IMR-90 (cell line): Measurements from ENCODE around the gene IQGAP2. TPM values are rescaled to one million over a fixed set of nuclear protein-coding genes. Genes with fewer than 3 reads are reported as not detected.

Source experiments
- ATAC-seq: fragments of 200-7000 bp; cut with Tn5 transposase; 2 replicates; pipeline ENCODE4 v1.9.1; 2020; ENCODE audit warnings: low read depth, mild to moderate bottlenecking, moderate library complexity
- BruUV-seq: library from RNA; stranded (reverse); fragments of 400-500 nt; replicated peaks from 2 replicates; lab custom pipeline; 2021; lab: Mats Ljungman, UMichigan
- CTCF ChIA-PET: fragments of 300-600 bp; formaldehyde crosslinking; extraction: SDS; loops from one replicate; lab custom pipeline; 2021; ENCODE audit warnings: antibody characterized with exemption; lab: Yijun Ruan, JAX
- POLR2A ChIA-PET: fragments of 300-600 bp; sonication (Branson Sonifier 250); formaldehyde crosslinking; loops from one replicate; lab custom pipeline; 2022; ENCODE audit warnings: antibody characterized with exemption; ENCODE audit not compliant: unreplicated experiment; lab: Charles Lee
- DNase-seq: peaks from one replicate; pipeline ENCODE4 v3.0.0; 2013
- H2AFZ ChIP-seq: replicated peaks from 2 replicates; pipeline ENCODE3; 2013; ENCODE audit warnings: low read length, mild to moderate bottlenecking; ENCODE audit not compliant: poor library complexity
- H2AK5ac ChIP-seq: 2 replicates; pipeline ENCODE4 v1.6.1; 2013; ENCODE audit warnings: low read depth, low read length, inconsistent platforms
- H2AK9ac ChIP-seq: replicated peaks from 2 replicates; pipeline ENCODE3; 2013; ENCODE audit warnings: mild to moderate bottlenecking, low read depth, low read length, moderate library complexity; ENCODE audit not compliant: poor library complexity
- H2BK120ac ChIP-seq: 2 replicates; pipeline ENCODE4 v1.6.1; 2013; ENCODE audit warnings: low read depth, low read length, inconsistent platforms
- H2BK15ac ChIP-seq: 3 replicates; pipeline ENCODE4 v1.6.1; 2013; ENCODE audit warnings: low read depth, low read length, inconsistent platforms
- H2BK20ac ChIP-seq: 2 replicates; pipeline ENCODE4 v1.6.1; 2013; ENCODE audit warnings: low read depth, mild to moderate bottlenecking, inconsistent platforms, low read length, moderate library complexity
- H2BK5ac ChIP-seq: 2 replicates; pipeline ENCODE4 v1.6.1; 2013; ENCODE audit warnings: mild to moderate bottlenecking, low read depth, low read length, inconsistent platforms; ENCODE audit not compliant: poor library complexity, severe bottlenecking
- H3K14ac ChIP-seq: replicated peaks from 2 replicates; pipeline ENCODE4 v1.6.1; 2013; ENCODE audit warnings: low read depth, low read length, inconsistent platforms
- H3K18ac ChIP-seq: 2 replicates; pipeline ENCODE4 v1.6.1; 2013; ENCODE audit warnings: low read depth, low read length, control low read depth
- H3K23ac ChIP-seq: 2 replicates; pipeline ENCODE4 v1.6.1; 2013; ENCODE audit warnings: low read depth, low read length, inconsistent platforms
- H3K27ac ChIP-seq: 2 replicates; pipeline ENCODE4 v1.5.1; 2013; ENCODE audit warnings: mild to moderate bottlenecking, control low read depth, low read length; ENCODE audit not compliant: insufficient read depth
- H3K27me3 ChIP-seq: 2 replicates; pipeline ENCODE4 v1.6.1; 2013; ENCODE audit warnings: low read length; ENCODE audit not compliant: control insufficient read depth, insufficient read depth
- H3K36me3 ChIP-seq: 2 replicates; pipeline ENCODE4 v1.6.1; 2013; ENCODE audit warnings: low read length, mixed read lengths; ENCODE audit not compliant: control insufficient read depth, insufficient read depth
- H3K4ac ChIP-seq: 2 replicates; pipeline ENCODE4 v1.6.1; 2013; ENCODE audit warnings: low read depth, low read length, inconsistent platforms
- H3K4me1 ChIP-seq: 2 replicates; pipeline ENCODE4 v1.6.1; 2013; ENCODE audit warnings: low read length, mixed read lengths; ENCODE audit not compliant: control insufficient read depth, insufficient read depth
- H3K4me2 ChIP-seq: 2 replicates; pipeline ENCODE4 v1.6.1; 2013; ENCODE audit warnings: low read depth, mild to moderate bottlenecking, control low read depth, low read length, moderate library complexity
- H3K4me3 ChIP-seq: 2 replicates; pipeline ENCODE4 v1.5.1; 2013; ENCODE audit warnings: low read depth, mild to moderate bottlenecking, control low read depth, low read length, moderate library complexity; ENCODE audit not compliant: insufficient read depth
- H3K56ac ChIP-seq: 2 replicates; pipeline ENCODE4 v1.6.1; 2013; ENCODE audit warnings: low read length, inconsistent platforms; ENCODE audit not compliant: insufficient read depth; ENCODE audit errors: extremely low read depth
- H3K79me1 ChIP-seq, 2 experiments: 2 replicates each; pipeline ENCODE4 v1.6.1; 2013; ENCODE audit warnings: low read length in 2 of 2, inconsistent platforms in 1 of 2, low read depth in 1 of 2
- H3K9ac ChIP-seq: 2 replicates; pipeline ENCODE4 v1.6.1; 2013; ENCODE audit warnings: low read depth, low read length, control low read depth
- H3K9me1 ChIP-seq: 2 replicates; pipeline ENCODE4 v1.6.1; 2013; ENCODE audit warnings: low read length, inconsistent platforms; ENCODE audit not compliant: insufficient read depth
- H3K9me3 ChIP-seq: 2 replicates; pipeline ENCODE4 v1.6.1; 2013; ENCODE audit warnings: low read length; ENCODE audit not compliant: control insufficient read depth, insufficient read depth
- H4K20me1 ChIP-seq: 2 replicates; pipeline ENCODE4 v1.6.1; 2013; ENCODE audit warnings: low read length, inconsistent platforms; ENCODE audit not compliant: insufficient read depth
- H4K5ac ChIP-seq: 2 replicates; pipeline ENCODE4 v1.6.1; 2013; ENCODE audit warnings: mild to moderate bottlenecking, low read depth, low read length, control low read depth
- H4K8ac ChIP-seq, 2 experiments: 2 replicates each; pipeline ENCODE4 v1.6.1; 2013; ENCODE audit warnings: low read depth in 2 of 2, low read length in 2 of 2, control low read depth in 1 of 2, inconsistent platforms in 1 of 2
- H4K91ac ChIP-seq: 2 replicates; pipeline ENCODE4 v1.6.1; 2013; ENCODE audit warnings: low read depth, low read length, inconsistent platforms; ENCODE audit not compliant: insufficient read depth
- BHLHE40 ChIP-seq: fragments of 150-350 bp; IDR thresholded peaks from 2 replicates; pipeline ENCODE4 v1.6.1; 2016; ENCODE audit warnings: mild to moderate bottlenecking, low read depth, low read length
- CEBPB ChIP-seq: IDR thresholded peaks from 2 replicates; pipeline ENCODE4 v1.6.1; 2012; ENCODE audit warnings: low read depth, low read length, improper control_type of control experiment
- CHD1 ChIP-seq: IDR thresholded peaks from 2 replicates; pipeline ENCODE4 v1.6.1; 2012; ENCODE audit warnings: low read depth, low read length, improper control_type of control experiment
- ELK1 ChIP-seq: fragments of 150-350 bp; IDR thresholded peaks from 2 replicates; pipeline ENCODE4 v1.6.1; 2016; ENCODE audit warnings: low read depth, mild to moderate bottlenecking, low read length, moderate library complexity, borderline replicate concordance
- FOS ChIP-seq: fragments of 150-350 bp; IDR thresholded peaks from 2 replicates; pipeline ENCODE4 v1.6.1; 2016; ENCODE audit warnings: low read depth, low read length
- MAFK ChIP-seq: IDR thresholded peaks from 2 replicates; pipeline ENCODE4 v1.6.1; 2012; ENCODE audit warnings: low read depth, low read length, improper control_type of control experiment
- MAZ ChIP-seq: IDR thresholded peaks from 2 replicates; pipeline ENCODE4 v1.6.1; 2012; ENCODE audit warnings: low read depth, mild to moderate bottlenecking, low read length, improper control_type of control experiment, moderate library complexity, borderline replicate concordance
- MXI1 ChIP-seq: IDR thresholded peaks from 2 replicates; pipeline ENCODE4 v1.6.1; 2012; ENCODE audit warnings: low read depth, mild to moderate bottlenecking, low read length, moderate library complexity, borderline replicate concordance
- NFE2L2 ChIP-seq: fragments of 150-350 bp; IDR thresholded peaks from 2 replicates; pipeline ENCODE4 v1.6.1; 2016; ENCODE audit warnings: low read depth, mild to moderate bottlenecking, low read length
- POLR2A ChIP-seq: IDR thresholded peaks from 2 replicates; pipeline ENCODE4 v1.6.1; 2012; ENCODE audit warnings: mild to moderate bottlenecking, low read depth, low read length
- RAD21 ChIP-seq: IDR thresholded peaks from 2 replicates; pipeline ENCODE4 v1.6.1; 2012; ENCODE audit warnings: low read length, improper control_type of control experiment
- RCOR1 ChIP-seq: IDR thresholded peaks from 2 replicates; pipeline ENCODE4 v1.6.1; 2012; ENCODE audit warnings: mild to moderate bottlenecking, low read length, improper control_type of control experiment; ENCODE audit not compliant: insufficient replicate concordance
- RFX5 ChIP-seq: IDR thresholded peaks from 2 replicates; pipeline ENCODE4 v1.8.0; 2012; ENCODE audit warnings: low read depth, mild to moderate bottlenecking, low read length, moderate library complexity
- SMC3 ChIP-seq: fragments of 150-350 bp; IDR thresholded peaks from 2 replicates; pipeline ENCODE4 v1.6.1; 2016; ENCODE audit warnings: low read depth, mild to moderate bottlenecking, antibody characterized with exemption, low read length, moderate library complexity
- USF2 ChIP-seq: fragments of 150-350 bp; IDR thresholded peaks from 2 replicates; pipeline ENCODE4 v1.6.1; 2017; ENCODE audit warnings: mild to moderate bottlenecking, antibody characterized with exemption, low read length, low read depth
- WGBS, 2 experiments: methylation state at CpG; one replicate each; pipeline versions ENCODE4 v1.1.5 to v1.1.7; 2013; ENCODE audit warnings: missing lambda C conversion rate in 2 of 2; ENCODE audit not compliant: insufficient read length in 1 of 2; ENCODE audit errors: extremely low coverage in 2 of 2; 5-methylcytosine and 5-hydroxymethylcytosine counted together
- dilution Hi-C: fragments of 300-500 bp; cut with HindIII; formaldehyde crosslinking; loops from one replicate; pipeline ENCODE4 v1.14.3; 2018; ENCODE audit warnings: low sequenced_read_pairs; ENCODE audit not compliant: unreplicated experiment
- in situ Hi-C: fragments of 300-500 bp; cut with MboI; formaldehyde crosslinking; loops from 3 replicates; pipeline ENCODE4 v1.14.3; 2019; ENCODE audit warnings: low sequenced_read_pairs, inconsistent platforms, mixed read lengths
- intact Hi-C: fragments of 100-400 bp; cut with micrococcal nuclease; formaldehyde crosslinking; loops from 2 replicates; pipeline ENCODE4 v1.10.0; 2022
- polyA plus RNA-seq, 3 experiments: library from polyadenylated mRNA; depleted of rRNA; stranded (reverse); fragments of >200 nt; gene quantifications; 2 replicates each; pipeline ENCODE4 v1.2.3, GENCODE V29; 2012; ENCODE audit warnings: low replicate concordance in 1 of 3
- total RNA-seq: library from RNA; depleted of rRNA; stranded (reverse); fragments of >200 nt; gene quantifications from 2 replicates; pipeline ENCODE4 v1.2.3, GENCODE V29; 2012

IQGAP2 gene
- total and polyA plus RNA-seq, 2 of the 4 experiments (the other 2 are of a cell fraction), result 0.21 to 0.36 TPM

- H2BK20ac ChIP-seq, result no peak overlapping the region
- H3K27ac ChIP-seq, result no peak overlapping the region
- H3K14ac ChIP-seq, result no peak overlapping the region
- CTCF ChIA-PET, result interaction anchor here (1.0 to 1.2 kb wide), 2 partner anchors 10 to 17 kb away, joined by 3 read pairs; no protein-coding TSS in a partner anchor
- H3K79me1 ChIP-seq, result no peaks in the 10 kb centered on the region
- DNase-seq (no peak), ATAC-seq (no peak)
- no peaks in the 10 kb centered on the region for H3K36me3 ChIP-seq
- no peak overlapping the region for H3K56ac ChIP-seq
- H2AK9ac ChIP-seq, result no peak overlapping the region
- H3K4me2 ChIP-seq, result no peak overlapping the region
- WGBS, 2 experiments, result no CpG with 5 or more reads among the region's 2 CpGs
- no peak for TF ChIP-seq RCOR1
- TF ChIP-seq NFE2L2, result no peak
- TF ChIP-seq BHLHE40, result no peak
- no peak for TF ChIP-seq CHD1
- no peak for TF ChIP-seq POLR2A
- TF ChIP-seq MAZ, result no peak
- TF ChIP-seq ELK1, result no peak
- no peak for TF ChIP-seq RFX5
- no peak for TF ChIP-seq FOS
- no peak for TF ChIP-seq RAD21
- TF ChIP-seq CEBPB, result no peak
- no peak for TF ChIP-seq MXI1
- no peak for TF ChIP-seq USF2
- TF ChIP-seq SMC3, result no peak
- no peak for TF ChIP-seq MAFK
- H2AFZ ChIP-seq, result no peak overlapping the region
- H3K9me3 ChIP-seq, result no peaks in the 10 kb centered on the region
- in situ Hi-C loops (no loop called here), dilution Hi-C loops (no loop called here), intact Hi-C loops (no loop called here)
- no peak overlapping the region for H2BK120ac ChIP-seq
- H4K5ac ChIP-seq, result no peak overlapping the region
- no peaks in the 10 kb centered on the region for H3K27me3 ChIP-seq
- H3K9me1 ChIP-seq, result peaks cover 5% of the 10 kb centered on the region; the same call in 1 of the 2 replicates
- H4K8ac ChIP-seq, result no peak overlapping the region
- H2AK5ac ChIP-seq, result no peak overlapping the region
- H3K4me1 ChIP-seq, result peaks cover 8% of the 10 kb centered on the region
- no peak overlapping the region for H2BK15ac ChIP-seq
- POLR2A ChIA-PET, result no interaction called here
- no peak overlapping the region for H3K4ac ChIP-seq
- H3K18ac ChIP-seq, result no peak overlapping the region
- H3K4me3 ChIP-seq, result no peak overlapping the region
- no peak overlapping the region for H3K9ac ChIP-seq
- BruUV-seq, result no TSS peak
- no peak overlapping the region for H2BK5ac ChIP-seq
- H3K23ac ChIP-seq, result no peak overlapping the region
- H4K20me1 ChIP-seq, result no peaks in the 10 kb centered on the region
- H4K91ac ChIP-seq, result no peak overlapping the region
Observed at GRCh38 chr5:76637490-76637889, 234.4 kb downstream of the IQGAP2 start.
